Daoy (cell line): ENCODE data around the gene RNF123. TPM values are rescaled to one million over a fixed set of nuclear protein-coding genes. Genes with fewer than 3 reads are reported as not detected.
"Not testable (repeated sequence)": the region's sequence is repeated elsewhere in the genome, so short reads cannot be mapped to it uniquely, and the experiment has no call there.

ENCODE experiments used
- DNase-seq: peaks from one replicate; pipeline ENCODE4 v3.0.0-alpha.2; 2015; ENCODE audit warnings: low read depth
- total RNA-seq: library from RNA; depleted of rRNA; stranded (reverse); fragments of >200 nt; shearing (Covaris generic); gene quantifications from 2 replicates; pipeline ENCODE4 v1.2.3, GENCODE V29; 2014

RNF123 gene
- total RNA-seq, 1 experiment from 2014 or later = 17.1 TPM

DNA sequence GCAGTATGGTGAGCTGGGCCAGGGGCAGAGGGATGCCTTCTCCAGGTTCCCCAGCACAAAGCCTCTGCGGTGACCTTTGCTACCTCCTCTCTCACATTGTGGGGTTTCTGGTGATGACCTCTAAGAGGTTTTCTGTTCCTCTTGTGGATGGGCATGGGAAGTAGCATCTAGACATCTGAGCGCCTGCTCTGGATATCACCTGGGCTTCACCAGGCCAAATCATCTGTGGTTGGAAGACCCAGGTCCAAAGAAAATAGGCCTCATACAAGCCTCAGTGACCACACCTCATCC is 8.2 kb upstream of the RNF123 start:
- no peak for DNase-seq

DNA sequence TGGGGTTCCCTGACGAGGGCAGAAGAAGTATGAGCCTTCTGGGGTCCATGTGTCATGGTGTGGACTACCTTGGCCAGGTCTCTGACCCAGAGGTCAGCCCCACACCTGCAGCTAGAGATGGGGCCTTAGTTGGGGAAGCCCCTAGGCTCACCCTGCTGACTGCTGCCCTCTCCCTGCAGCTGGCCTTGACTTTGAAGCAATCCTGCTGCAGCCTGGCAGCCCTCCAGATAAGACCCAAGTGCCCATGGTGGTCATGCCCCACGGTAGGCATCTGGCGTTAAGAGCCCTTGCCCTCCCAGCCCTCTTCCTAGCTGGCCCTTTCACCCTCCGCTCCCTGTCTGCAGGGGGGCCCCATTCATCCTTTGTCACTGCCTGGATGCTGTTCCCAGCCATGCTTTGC is 7.8 kb upstream of the RNF123 start:
- no peak for DNase-seq

DNA sequence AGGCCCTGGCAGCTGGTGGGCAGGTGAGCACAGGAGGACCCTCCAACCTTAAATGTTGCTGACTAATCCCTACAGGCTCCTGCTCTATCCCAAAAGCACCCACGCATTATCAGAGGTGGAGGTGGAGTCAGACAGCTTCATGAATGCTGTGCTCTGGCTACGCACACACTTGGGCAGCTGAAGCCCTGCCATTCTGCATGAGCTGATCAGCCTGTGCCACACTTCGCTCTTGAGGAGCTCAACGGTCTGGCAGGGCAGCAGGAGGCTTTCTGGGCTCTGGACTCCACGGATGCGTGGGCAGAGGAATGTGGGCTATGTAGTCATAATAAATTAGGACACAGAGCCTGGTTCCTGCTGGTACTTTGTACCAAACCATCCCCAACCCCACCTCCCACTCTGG is 6.2 kb upstream of the RNF123 start:
- DNase-seq = no peak

DNA sequence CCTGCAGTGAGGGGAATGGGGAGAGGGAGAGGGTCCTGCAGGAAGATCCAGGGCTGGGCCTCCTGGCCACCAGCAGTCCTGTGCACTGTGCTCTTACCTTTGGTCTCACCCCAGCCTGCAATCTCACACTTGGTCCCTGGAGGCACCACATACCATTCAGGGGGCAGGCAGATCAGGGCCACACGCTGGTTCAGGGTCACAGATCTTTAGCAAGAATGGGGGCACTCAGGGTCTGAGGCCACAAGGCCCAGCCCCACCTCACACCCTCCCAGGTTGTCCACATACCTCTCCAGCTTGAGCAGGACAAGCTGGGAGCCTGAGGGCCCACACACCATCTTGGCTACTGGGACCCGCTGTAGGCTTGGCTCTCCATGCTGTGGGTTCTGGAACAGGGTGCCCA is 4.9 kb upstream of the RNF123 start:
- DNase-seq = not testable (repeated sequence)

DNA sequence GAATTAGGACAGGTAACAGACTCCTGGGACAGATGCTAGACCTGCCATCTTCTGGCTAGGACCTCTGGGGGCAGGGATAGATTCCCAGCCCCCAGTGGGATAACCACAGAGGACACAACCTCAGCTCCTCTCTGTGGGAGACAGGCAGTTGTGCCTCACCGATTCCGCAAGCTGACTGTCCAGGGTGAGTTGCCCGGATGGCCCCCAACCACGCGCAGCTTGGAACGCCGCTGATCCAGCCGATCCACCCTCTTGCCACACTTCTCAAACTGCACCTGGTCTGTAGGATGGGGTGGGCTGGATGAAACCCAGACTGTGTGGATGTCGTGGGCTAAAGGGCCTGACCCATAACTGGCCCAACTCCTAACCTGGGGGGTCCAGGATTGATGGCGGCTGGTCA is 4.3 kb upstream of the RNF123 start:
- DNase-seq = not testable (repeated sequence)

DNA sequence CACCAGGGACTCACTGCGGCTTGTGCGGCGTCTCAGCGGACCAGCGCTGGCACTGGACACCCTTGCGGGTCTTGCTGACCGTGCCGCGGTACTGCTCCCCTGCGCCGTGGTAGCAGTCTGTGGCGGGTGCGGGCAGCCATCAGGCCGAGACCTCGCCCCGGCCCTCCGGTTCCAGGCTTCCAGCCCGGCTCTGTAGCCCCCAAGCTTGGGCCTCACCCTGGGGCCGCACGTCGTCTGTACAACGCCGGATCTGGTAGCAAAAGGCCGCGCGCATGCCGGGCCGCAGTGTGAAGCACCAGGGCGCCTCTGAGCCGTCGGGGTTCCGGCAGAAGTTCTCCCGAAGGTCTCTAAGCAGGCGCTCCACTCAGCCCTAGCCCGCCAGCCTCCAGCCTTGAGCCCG is 3.5 kb upstream of the RNF123 start:
- not testable (repeated sequence) for DNase-seq

DNA sequence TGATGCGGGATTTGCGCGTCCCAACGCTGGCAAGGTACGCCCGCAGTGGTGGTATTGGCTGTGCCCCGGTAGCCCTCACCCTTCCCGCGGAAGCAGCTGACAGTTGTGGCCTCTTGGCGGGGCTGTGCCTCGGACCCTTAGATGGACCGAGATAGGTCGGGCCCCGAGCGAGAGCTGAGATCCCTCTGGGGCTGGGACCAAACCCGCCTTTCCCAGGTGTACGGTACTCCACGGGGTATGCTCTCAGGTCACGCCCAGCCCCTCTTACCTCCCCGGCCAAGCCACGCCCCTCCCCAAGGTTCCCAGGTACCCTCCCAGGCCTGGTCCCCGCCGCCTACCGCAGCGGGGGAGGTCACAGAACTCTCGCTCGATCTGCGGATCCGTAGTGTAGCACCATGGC is 3.0 kb upstream of the RNF123 start:
- DNase-seq = not testable (repeated sequence)

DNA sequence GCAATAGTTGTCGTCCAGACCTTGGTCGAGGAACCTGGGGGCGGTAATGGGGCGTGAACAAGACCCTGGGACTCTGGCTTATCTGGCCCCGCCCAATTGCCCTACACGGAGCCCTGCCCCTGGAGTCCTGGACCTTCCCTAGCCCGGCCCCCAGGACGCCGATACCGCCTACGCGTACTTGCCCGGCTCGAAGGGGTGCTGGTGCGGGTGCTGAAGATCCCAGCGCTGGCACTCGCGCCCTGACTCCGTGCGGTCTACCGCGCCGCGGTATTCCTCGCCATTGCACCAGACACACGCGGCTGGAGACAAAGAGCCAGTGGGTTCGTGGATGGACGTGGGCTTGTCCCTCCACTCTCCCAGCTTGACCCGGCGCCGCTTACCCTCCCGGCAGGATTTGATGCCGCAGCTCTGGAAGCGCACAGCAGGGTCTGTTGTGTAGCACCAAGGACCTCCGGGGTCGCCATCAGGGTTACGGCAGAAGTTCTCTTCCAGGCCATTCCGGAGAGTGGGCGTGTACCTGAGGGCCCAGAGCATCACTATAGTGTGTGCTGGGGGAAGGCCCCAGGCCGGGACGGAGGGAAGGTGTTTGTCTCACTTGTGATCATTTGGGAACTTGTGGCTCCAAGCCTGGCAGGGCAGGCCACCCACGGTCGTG is 2.5 kb upstream of the RNF123 start:
- DNase-seq = peak; percentile 63

DNA sequence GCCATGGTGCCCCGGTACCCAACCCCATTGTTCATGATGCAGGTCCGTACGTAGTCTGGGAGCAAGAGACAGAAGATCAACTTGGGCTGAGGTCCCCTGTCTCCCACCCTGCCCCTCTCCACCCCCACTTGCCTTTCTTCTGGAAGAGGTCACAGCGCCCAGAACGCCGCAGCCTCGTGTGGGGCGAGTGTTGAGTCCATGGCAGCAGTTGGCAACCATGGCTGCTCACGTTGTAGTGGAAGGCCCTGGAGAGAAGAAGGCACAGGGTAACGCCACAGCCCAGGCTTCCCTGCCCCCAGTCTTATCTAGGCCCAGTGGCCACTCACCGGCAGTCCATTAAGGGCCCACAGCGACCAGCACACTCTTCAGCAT is 1.9 kb upstream of the RNF123 start:
- DNase-seq = not testable (repeated sequence)

DNA sequence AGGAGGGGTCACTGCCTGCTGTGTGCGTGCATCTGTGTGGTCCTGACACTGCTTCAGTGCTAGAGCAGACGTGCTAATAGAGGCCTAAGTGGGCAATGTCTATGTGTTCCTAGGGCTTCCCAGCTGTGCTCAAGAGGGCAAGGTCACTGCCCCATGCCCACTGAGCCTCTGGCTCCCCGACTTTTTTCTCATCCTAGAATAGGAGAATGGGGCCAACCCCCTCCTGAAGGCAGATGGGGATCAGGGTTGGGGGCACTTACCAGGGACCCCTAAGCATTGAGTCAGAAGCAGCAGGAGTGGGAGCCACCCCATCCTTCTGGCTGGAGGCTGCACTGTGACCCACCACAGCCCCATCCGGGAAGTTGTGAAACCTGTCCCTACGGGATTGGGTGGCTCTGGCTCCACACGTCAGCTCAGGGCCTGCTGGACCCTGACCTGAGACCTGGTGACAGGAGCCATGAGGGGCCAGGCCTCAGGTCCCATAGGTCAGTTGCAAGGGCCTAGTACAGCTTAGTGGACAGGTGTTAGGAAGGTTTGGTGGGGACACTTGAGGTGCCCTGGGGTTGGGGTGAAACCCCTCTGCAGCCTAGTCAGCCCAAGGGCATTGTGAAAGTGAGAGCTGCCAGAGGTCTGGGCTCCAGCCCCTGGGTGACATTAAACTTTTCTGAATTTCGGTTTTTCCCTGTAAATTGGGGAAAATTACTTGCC is 865 bp upstream of the RNF123 start:
- DNase-seq = not testable (repeated sequence)

DNA sequence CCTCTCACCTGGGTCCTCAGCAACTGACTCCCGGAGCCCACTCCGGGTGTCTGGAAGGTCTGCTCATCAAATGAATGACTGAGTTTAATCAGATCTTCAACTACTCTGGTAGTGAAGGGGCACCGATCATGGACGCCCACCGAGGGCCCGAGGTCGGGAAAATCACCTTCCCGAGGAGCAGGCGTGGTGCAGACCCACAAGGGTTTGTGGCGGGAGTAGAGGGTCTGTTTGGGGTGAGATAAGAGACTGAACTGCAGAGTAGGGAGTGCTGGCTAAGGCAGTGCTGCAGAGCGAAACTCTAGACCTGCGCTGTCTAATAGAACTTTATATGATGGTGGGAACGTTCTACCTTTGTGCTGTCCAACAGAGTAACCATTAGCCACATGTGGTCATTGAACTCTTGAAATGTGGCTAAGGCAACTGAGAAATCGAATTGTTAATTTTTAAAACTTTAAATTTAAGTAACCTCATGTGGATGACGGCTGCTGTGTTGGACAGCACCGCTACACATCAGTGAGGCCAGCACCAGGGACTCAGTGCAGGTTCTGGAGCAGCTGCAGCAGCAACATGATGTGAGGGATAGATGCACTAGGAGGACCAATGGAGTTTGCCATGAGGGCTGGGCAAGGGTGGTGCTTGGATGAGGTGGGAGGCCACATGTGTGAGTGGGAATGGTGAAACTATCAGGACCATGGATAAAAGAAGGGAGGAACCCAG is 709 bp downstream of the RNF123 start:
- not testable (repeated sequence) for DNase-seq

DNA sequence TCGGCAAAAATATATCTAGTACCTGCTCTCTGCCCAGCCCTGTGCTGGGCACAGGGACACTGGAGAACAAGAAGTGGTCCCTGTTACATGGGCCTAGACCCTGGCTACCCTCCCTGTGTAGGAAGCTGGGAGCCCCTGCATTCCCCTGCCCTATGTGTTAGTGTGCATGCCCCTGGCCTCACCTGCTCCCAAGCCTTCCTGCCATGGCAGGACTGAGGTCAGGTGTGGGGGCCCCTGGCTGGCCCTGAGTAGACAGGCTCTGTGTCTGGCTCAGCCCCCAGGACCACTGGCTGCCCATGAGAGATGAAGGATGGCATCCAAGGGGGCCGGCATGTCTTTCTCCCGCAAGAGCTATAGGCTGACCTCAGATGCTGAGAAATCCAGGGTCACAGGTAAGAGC is 1.5 kb downstream of the RNF123 start:
- not testable (repeated sequence) for DNase-seq

DNA sequence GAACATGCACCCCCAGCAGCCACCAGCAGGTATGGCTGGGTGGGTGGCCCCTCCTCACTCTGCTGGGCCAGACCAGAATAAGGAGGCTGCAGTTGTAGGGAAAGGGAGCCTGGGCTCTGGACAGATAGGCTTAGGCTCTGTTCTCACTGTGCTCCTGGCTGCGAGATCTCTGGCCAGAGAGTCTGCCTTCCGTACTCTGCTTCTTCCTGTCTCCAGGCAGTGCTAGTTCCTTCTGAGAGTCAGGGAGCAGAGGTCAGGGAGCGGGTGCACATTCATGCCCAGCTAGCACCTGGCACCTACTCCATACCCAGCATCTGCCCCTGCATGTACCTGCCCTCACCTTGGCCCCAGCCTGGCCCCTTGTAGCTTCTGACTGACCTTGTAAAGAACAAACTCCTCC is 2.1 kb downstream of the RNF123 start:
- not testable (repeated sequence) for DNase-seq

DNA sequence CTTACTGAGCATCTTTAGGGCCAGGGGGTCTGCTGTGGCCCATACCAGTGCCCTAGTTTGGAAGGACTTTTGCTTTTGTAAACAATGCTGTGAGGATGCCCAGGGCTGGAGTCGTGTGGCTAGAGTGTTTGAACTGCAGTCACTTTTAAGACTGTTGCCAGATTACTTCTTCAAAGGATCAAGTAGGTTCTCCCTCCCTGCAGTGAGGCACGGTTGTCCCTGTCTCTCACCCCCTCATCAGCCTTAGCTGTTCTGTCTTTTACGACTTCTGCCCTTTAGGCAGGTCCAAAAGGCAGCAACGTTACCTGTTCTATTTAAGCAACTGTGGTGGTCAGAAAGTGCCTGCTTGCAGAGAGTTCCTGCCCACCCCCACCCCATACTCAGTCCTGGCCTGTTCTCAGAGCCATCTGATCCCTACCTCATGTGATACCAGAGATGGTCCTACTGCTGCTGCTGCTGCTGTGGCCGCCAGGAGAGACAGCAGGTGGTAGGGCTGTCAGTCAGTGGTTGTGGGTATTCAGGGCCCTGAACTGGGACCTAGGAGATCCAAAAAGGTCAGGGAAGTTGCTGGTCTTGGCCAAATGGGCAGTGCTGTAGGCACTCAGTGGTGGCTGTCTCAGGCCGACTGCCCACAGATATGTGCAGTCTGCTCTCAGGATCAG is 5.2 kb downstream of the RNF123 start:
- not testable (repeated sequence) for DNase-seq

DNA sequence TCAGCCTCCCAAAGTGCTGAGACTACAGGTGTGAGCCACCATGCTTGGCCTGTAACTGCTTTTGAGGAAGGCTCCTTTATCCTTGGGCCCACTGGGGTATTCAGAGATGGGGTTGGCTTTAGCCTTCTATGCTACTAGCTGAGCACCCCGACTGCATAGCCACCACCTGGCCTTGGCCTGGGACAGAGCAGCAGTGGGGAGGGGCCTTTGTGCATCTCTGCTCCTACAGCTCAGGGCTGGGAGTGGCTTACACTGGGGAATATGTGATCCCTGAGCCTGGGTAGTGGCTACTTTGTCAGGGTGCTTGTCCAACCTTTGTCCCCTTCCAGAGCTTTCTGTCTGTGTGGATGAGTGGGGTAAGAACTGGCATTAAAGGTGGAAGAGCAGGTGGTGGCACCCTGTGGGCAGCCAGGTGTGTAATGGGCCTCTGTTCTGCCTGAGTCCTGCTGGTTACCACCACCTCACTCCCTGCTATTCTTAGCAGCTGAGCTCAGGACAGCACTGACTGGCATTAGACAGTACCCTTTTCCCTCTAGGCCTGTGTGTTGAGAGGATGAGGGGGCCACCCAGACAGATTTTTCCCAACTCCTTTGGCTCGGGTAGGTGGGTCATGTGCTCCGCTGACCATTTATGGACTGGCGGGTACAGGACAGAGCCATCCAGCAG is 6.1 kb downstream of the RNF123 start:
- DNase-seq = not testable (repeated sequence)

DNA sequence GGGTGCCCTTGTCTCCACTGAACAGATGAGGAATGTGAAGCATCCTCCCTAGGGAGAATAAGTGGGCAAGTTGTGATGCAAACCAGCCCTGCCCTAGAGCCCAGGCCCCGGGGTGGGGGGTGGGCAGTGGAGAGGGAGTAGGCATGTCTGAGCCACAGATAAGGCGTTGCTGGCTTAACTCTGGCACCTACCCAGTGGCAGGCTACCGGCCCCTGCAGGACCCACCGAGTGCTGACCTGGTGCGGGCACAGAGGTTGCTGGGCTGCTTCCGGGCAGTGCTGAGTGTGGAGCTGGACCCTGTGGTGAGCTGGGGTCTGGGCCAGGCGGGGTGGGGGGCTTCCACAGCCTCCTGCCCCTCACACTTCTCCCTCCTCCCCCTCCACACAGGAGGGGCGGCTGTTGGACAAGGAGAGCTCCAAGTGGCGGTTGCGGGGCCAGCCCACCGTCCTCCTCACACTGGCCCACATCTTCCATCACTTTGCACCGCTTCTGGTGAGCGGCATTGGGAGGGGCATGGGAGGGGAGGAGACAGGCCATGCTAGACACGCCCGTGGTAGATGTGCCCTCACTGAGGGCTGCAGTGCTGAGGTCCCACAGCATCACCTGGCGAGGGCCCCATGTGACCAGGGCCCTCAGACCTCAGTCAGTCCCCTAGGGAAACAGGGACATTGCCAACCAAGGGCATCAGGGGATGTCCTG is 10.1 kb downstream of the RNF123 start:
- no peak for DNase-seq

DNA sequence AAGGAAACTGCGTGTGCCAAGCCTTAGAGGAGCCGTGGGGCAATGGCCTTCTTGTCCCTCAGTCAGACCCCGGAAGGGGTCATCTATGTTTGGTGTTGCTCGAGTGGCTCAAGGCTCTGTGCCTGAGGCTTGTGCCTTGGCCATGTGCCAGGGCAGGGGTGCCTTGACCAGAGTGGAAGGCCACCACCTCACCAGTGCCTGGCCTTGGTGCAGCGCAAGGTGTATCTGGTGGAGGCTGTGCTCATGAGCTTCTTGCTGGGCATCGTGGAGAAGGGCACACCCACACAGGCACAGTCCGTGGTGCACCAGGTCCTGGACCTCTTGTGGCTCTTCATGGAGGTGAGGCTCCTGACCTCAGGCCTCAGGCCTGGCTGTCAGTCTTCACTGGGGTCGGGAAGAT is 10.7 kb downstream of the RNF123 start:
- no peak for DNase-seq

DNA sequence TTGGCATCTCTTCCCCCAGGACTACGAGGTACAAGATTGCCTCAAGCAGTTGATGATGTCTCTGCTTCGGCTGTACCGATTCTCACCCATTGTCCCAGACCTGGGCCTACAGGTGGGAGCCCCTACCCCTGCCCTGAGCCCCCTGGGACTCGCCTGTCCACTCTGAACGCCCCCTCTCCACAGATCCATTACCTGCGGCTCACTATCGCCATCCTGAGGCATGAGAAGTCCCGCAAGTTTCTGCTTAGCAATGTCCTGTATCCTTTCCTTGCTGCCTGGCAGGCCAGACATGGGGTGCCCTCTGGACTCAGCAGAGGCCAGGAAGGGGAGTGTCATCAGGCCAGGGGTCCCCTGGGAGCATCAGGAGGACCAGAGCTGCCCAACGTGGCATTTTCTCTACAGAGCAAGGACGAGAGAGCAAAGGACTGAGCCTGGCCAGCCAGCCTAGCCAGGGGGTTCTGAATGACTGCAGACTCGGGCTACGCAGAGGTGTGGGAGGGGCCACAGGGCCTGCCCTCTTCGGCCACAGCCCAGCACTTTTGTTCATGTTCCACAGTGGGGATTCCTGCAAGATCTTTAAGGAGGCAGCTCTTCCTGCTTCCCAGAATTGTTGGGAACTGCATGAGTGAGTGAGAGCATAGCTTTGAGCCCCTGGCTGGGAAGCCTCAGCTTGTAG is 11.2 kb downstream of the RNF123 start:
- DNase-seq = no peak

DNA sequence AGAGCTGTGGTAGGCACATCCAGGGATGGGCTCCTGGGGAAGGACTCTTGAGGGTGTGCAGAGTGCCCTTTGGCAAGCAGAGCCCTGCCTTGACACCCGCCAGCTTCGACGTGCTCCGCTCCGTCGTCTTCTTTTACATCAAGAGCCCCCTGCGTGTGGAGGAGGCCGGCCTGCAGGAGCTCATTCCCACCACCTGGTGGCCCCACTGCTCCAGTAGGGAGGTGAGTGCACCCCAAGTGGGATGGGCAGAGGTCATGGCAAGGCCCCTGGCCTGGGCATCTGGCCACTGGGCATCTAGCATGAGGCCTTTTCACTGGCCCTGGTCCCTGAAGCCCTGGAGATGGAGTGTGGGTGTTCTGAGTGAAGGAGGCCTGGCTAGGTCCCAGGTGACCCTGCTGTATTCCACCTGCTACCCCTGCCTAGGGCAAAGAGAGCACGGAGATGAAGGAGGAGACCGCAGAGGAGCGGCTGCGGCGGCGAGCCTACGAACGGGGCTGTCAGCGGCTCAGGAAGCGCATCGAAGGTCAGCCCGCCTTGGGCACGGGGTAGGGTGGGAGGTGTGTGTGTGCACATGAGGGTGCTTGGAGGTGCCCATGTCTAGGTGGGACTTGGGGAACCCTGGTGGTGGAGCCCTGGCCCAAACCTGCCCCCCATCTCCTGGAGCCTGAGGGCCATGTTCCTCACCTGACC is 12.2 kb downstream of the RNF123 start:
- DNase-seq = no peak

DNA sequence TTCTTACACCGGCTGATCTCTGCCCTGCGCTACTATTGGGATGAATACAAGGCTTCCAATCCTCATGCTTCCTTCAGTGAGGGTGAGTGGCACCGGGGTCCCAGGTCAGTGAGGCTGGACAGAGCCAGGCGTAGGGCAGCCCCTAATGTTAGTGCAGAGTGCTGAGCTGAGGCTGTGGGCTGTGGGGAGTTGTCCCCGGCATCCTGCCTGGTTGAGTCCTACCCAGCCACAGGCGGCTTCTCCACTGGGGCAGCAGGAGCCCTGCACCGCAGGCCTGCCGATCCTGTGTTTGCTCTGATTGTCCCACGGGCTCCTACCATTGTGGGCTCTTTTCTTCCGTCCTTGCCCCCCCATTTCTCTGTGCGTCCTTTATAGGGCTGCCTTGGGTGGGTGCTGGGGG is 13.3 kb downstream of the RNF123 start:
- no peak for DNase-seq
